IMR-90 (cell line): ENCODE data around the gene AKR1C2.

Experiments
- CEBPB ChIP-seq: IDR thresholded peaks from 2 replicates; pipeline ENCODE4 v1.6.1; 2012; ENCODE audit warnings: low read depth, low read length, improper control_type of control experiment
- MAZ ChIP-seq: IDR thresholded peaks from 2 replicates; pipeline ENCODE4 v1.6.1; 2012; ENCODE audit warnings: low read depth, mild to moderate bottlenecking, low read length, improper control_type of control experiment, moderate library complexity, borderline replicate concordance
- POLR2A ChIP-seq: IDR thresholded peaks from 2 replicates; pipeline ENCODE4 v1.6.1; 2012; ENCODE audit warnings: mild to moderate bottlenecking, low read depth, low read length
- RAD21 ChIP-seq: IDR thresholded peaks from 2 replicates; pipeline ENCODE4 v1.6.1; 2012; ENCODE audit warnings: low read length, improper control_type of control experiment
- RCOR1 ChIP-seq: IDR thresholded peaks from 2 replicates; pipeline ENCODE4 v1.6.1; 2012; ENCODE audit warnings: mild to moderate bottlenecking, low read length, improper control_type of control experiment; ENCODE audit not compliant: insufficient replicate concordance
- RFX5 ChIP-seq: IDR thresholded peaks from 2 replicates; pipeline ENCODE4 v1.8.0; 2012; ENCODE audit warnings: low read depth, mild to moderate bottlenecking, low read length, moderate library complexity
- SMC3 ChIP-seq: fragments of 150-350 bp; IDR thresholded peaks from 2 replicates; pipeline ENCODE4 v1.6.1; 2016; ENCODE audit warnings: low read depth, mild to moderate bottlenecking, antibody characterized with exemption, low read length, moderate library complexity
- TF ChIP-seq, protein P1 (sequence below): conservative IDR thresholded peaks from 2 replicates; pipeline ENCODE4 v1.5.1; 2012; ENCODE audit warnings: mild to moderate bottlenecking, low read depth, low read length, improper control_type of control experiment
- TF ChIP-seq, protein P2 (sequence below): fragments of 150-350 bp; IDR thresholded peaks from 2 replicates; pipeline ENCODE4 v1.6.1; 2017; ENCODE audit warnings: mild to moderate bottlenecking, antibody characterized with exemption, low read length, low read depth

GRCh38 chr10:4984223-4984622 lies 19.4 kb downstream of the AKR1C2 start:
- TF ChIP-seq, protein P1, sequence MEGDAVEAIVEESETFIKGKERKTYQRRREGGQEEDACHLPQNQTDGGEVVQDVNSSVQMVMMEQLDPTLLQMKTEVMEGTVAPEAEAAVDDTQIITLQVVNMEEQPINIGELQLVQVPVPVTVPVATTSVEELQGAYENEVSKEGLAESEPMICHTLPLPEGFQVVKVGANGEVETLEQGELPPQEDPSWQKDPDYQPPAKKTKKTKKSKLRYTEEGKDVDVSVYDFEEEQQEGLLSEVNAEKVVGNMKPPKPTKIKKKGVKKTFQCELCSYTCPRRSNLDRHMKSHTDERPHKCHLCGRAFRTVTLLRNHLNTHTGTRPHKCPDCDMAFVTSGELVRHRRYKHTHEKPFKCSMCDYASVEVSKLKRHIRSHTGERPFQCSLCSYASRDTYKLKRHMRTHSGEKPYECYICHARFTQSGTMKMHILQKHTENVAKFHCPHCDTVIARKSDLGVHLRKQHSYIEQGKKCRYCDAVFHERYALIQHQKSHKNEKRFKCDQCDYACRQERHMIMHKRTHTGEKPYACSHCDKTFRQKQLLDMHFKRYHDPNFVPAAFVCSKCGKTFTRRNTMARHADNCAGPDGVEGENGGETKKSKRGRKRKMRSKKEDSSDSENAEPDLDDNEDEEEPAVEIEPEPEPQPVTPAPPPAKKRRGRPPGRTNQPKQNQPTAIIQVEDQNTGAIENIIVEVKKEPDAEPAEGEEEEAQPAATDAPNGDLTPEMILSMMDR = no peak
- TF ChIP-seq RFX5 (no peak), POLR2A (no peak), RAD21 (no peak), RCOR1 (no peak), CEBPB (no peak), MAZ (no peak), SMC3 (no peak)
- TF ChIP-seq, protein P2, sequence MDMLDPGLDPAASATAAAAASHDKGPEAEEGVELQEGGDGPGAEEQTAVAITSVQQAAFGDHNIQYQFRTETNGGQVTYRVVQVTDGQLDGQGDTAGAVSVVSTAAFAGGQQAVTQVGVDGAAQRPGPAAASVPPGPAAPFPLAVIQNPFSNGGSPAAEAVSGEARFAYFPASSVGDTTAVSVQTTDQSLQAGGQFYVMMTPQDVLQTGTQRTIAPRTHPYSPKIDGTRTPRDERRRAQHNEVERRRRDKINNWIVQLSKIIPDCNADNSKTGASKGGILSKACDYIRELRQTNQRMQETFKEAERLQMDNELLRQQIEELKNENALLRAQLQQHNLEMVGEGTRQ = no peak
